Amygdala (tissue), 56 donors: Measurements from ENCODE around the gene COA3.

ENCODE experiments used
- DNase-seq, 56 donors: peaks; one replicate each; lab custom pipeline; 2025; lab: John Stamatoyannopoulos, UW

Gene COA3

DNA sequence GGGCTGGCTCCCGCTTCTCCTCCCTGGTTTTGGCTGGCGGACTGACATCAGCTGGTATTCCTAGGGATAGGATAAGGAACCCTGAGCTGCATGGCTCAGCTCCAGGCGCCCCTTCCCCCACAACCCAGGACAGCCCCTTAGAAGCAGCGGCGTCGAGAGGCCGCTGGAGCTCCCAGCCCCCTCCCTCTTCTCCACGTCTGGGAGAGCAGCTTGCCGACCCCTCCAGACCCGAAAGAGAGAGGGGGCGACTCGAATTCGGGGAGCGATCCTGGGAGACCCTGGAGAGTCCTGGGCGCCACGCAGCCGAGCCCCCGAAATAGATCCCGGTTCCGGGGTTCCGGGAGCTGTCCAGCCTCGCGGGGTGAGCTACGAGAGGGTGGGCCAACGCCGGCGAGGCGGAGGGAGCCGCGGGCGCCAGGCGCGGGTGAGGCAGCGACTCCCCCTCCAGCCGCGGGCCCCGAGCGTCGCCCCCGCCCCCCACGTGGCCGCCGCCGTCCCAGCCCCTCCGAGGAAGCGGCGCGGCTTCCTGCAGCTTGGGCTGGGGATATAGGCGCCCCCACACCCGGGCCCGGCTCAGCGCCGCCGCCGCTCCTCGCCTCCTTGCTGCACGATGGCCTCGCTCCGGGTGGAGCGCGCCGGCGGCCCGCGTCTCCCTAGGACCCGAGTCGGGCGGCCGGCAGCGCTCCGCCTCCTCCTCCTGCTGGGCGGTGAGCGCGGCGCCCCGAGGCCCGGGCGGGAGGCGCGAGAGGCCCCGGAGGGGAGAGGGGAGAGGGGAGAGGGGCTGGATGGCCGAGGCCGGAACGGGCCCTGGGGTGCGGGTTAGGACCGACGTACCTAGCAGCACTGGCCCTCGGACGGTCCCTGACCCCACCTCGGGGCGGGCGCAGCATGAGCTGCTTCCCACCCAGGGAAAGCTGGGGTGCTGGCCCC lies 37.6 kb downstream of the COA3 start, which contains the start of gene RAMP2:
RAMP2 (plus strand) TSS at position 576 of the 930 bp plus-strand sequence; CDS start at position 611, 35 bp downstream.
- DNase-seq, result no peak

GRCh38 chr17:42759982-42760651 lies 38.4 kb downstream of the COA3 start:
- DNase-seq, result no peak

GRCh38 chr17:42754782-42755181 lies 43.7 kb downstream of the COA3 start:
- no peak for DNase-seq

- no peak for DNase-seq
These were observed 46.9 kb downstream of the COA3 start for GRCh38 chr17:42751628-42752027.

DNA sequence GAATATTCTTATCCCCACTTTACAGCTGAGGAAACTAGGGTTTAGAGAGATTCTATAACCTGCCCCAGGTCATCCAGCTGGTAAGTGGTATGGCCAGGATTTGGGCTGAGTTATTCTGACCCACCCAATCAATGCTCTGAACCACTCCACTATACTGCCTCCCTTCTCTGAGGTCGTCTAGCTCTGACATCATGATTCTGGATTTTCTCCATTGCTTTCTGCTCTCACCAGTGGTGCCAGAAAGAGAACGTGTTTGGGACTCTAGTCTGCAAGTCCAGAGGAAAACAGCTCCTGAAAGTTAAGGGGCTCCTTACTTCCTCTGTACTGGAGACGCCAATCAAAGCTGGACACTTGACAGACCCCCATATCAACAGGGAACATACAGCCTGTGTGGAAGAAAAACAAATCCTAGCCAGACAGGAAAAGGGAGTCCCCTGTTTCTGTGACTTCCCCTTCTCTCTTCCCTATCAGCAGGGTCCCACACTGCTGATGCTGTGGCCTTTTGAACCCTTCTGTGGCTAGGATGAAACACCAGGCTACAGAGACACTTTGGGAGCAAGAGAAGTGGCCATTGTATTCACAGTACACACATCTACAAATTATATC lies 47.7 kb downstream of the COA3 start:
- DNase-seq, result no peak

- DNase-seq, result peak in 2 of 56 donors; percentile 5 to 17
These were observed 49.4 kb downstream of the COA3 start for GRCh38 chr17:42748908-42749798.

DNA sequence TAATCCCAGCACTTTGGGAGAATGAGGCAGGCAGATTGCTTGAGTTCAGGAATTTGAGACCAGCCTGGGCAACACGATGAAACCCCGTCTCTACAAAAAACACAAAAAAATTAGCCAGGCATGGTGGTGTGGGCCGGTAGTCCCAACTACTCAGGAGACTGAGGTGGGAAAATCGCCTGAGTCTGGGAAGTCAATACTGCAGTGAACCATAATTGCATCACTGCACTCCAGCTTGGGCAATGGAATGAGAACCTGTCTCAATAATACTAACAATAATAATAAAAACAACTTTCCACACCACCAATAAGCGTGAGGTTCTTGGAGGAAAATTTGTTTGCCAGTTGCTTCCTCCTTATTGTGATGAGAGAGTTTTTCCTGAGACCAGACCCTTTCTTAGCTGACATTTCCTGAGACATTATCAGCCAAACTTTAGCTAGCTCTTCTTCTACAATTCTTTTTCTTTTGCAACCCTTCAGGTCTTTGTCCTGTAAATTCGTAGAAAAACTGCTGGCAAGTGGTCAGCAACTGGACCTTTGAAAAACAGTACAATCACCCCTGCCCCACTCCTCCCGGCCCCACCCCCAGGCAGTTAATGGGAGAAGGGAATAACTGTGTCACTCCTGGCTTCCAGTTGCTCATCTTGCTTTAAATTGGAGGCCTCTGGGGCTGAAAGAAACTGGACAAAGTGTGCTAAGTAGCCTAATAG lies 50.1 kb downstream of the COA3 start:
- DNase-seq, result no peak
